ENCODE measurements around the gene ZNF219. TPM values are rescaled to one million over a fixed set of nuclear protein-coding genes. Genes with fewer than 3 reads are reported as not detected.

The ZNF219 gene
- polyA plus RNA-seq, 1 donor from 2014 or later: 40.6 TPM

GRCh38 chr14:21109377-21110138 lies 11.1 kb upstream of the ZNF219 start:
- H3K36me3 ChIP-seq (ENCODE audit: insufficient read depth, low read length): no peaks in the 10 kb centered on the region
- no peaks in the 10 kb centered on the region for H3K79me2 ChIP-seq (replicated peaks; ENCODE audit: insufficient read depth, low read length)
- no peak overlapping the region for H3K4me3 ChIP-seq (ENCODE audit: low read length)
- no peak overlapping the region for H2AFZ ChIP-seq (ENCODE audit: low read depth, low read length)
- H3K9ac ChIP-seq (ENCODE audit: low read length): no peak overlapping the region
- TF ChIP-seq RAD21 (conservative IDR thresholded peaks at IDR 0.05) (no peak), CTCF (IDR thresholded peaks at IDR 0.05; ENCODE audit: poor library complexity, severe bottlenecking) (no peak), EZH2 (IDR thresholded peaks at IDR 0.05; ENCODE audit: borderline replicate concordance, insufficient read depth, low read length, poor library complexity, severe bottlenecking) (no peak), EP300 (conservative IDR thresholded peaks at IDR 0.05; ENCODE audit: poor library complexity, severe bottlenecking) (no peak), REST (IDR thresholded peaks at IDR 0.05; ENCODE audit: borderline replicate concordance) (no peak), POLR2AphosphoS5 (IDR thresholded peaks at IDR 0.05) (peak; percentile 19), SMC3 (conservative IDR thresholded peaks at IDR 0.05; ENCODE audit: poor library complexity) (no peak)
- H3K4me2 ChIP-seq (ENCODE audit: low read length): no peak overlapping the region
- no peaks in the 10 kb centered on the region for H3K27me3 ChIP-seq (ENCODE audit: insufficient read depth, low read depth, low read length)
- no peaks in the 10 kb centered on the region for H3K9me2 ChIP-seq (ENCODE audit: insufficient read depth, low read length)
- H3K27ac ChIP-seq (ENCODE audit: low read length): peak overlapping the region; percentile 40
- H4K20me1 ChIP-seq (ENCODE audit: insufficient read depth): no peaks in the 10 kb centered on the region
- H3F3A ChIP-seq (ENCODE audit: insufficient read depth, low read length, poor library complexity, severe bottlenecking): peaks cover 6% of the 10 kb centered on the region
- no peaks in the 10 kb centered on the region for H3K9me3 ChIP-seq (ENCODE audit: low read length)

GRCh38 chr14:21108791-21109190 lies 10.3 kb upstream of the ZNF219 start:
- no peaks in the 10 kb centered on the region for H3K9me2 ChIP-seq (ENCODE audit: insufficient read depth, low read length)
- peaks cover 6% of the 10 kb centered on the region for H3F3A ChIP-seq (ENCODE audit: insufficient read depth, low read length, poor library complexity, severe bottlenecking)
- no peak overlapping the region for H3K4me3 ChIP-seq (ENCODE audit: low read length)
- TF ChIP-seq POLR2AphosphoS5 (IDR thresholded peaks at IDR 0.05) (no peak), REST (IDR thresholded peaks at IDR 0.05; ENCODE audit: borderline replicate concordance) (no peak), EP300 (conservative IDR thresholded peaks at IDR 0.05; ENCODE audit: poor library complexity, severe bottlenecking) (no peak), SMC3 (conservative IDR thresholded peaks at IDR 0.05; ENCODE audit: poor library complexity) (no peak), TAF1 (IDR thresholded peaks at IDR 0.05; ENCODE audit: low read depth) (no peak), MXI1 (conservative IDR thresholded peaks at IDR 0.05; ENCODE audit: poor library complexity, severe bottlenecking) (no peak)
- H3K9ac ChIP-seq (ENCODE audit: low read length): no peak overlapping the region
- no peak overlapping the region for H2AFZ ChIP-seq (ENCODE audit: low read depth, low read length)
- no peaks in the 10 kb centered on the region for H3K9me3 ChIP-seq (ENCODE audit: low read length)
- no peak overlapping the region for H3K27ac ChIP-seq (ENCODE audit: low read length)
- no peaks in the 10 kb centered on the region for H3K79me2 ChIP-seq (replicated peaks; ENCODE audit: insufficient read depth, low read length)
- H3K27me3 ChIP-seq (ENCODE audit: insufficient read depth, low read depth, low read length): no peaks in the 10 kb centered on the region
- H3K4me2 ChIP-seq (ENCODE audit: low read length): no peak overlapping the region
- no peaks in the 10 kb centered on the region for H3K36me3 ChIP-seq (ENCODE audit: insufficient read depth, low read length)
- no peaks in the 10 kb centered on the region for H4K20me1 ChIP-seq (ENCODE audit: insufficient read depth)

Data from neural cell (in vitro differentiated cells).